PC-9 (cell line): Measurements from ENCODE around the gene PAPOLG. TPM values are rescaled to one million over a fixed set of nuclear protein-coding genes. Genes with fewer than 3 reads are reported as not detected.

ENCODE experiments used
- BruUV-seq: library from RNA; stranded (reverse); fragments of 400-500 nt; replicated peaks from 2 replicates; lab custom pipeline; 2021; lab: Mats Ljungman, UMichigan
- CTCF ChIA-PET: fragments of 300-600 bp; sonication (Branson Sonifier 250); formaldehyde crosslinking; loops from one replicate; lab custom pipeline; 2022; ENCODE audit warnings: antibody characterized with exemption; lab: Charles Lee
- POLR2A ChIA-PET: fragments of 300-600 bp; sonication (Branson Sonifier 250); formaldehyde crosslinking; loops from one replicate; lab custom pipeline; 2022; ENCODE audit warnings: antibody characterized with exemption; ENCODE audit not compliant: unreplicated experiment; lab: Charles Lee
- DNase-seq, 2 experiments: peaks; one replicate each; pipeline versions ENCODE4 v3.0.0 to v3.0.0-alpha.2; 2015 to 2022; ENCODE audit warnings: mixed read lengths in 1 of 2
- H2AFZ ChIP-seq: fragments of 200-600 bp; sonication (generic); 2 replicates; pipeline ENCODE4 v1.8.1; 2017; ENCODE audit warnings: antibody characterized with exemption
- H3F3A ChIP-seq: fragments of 200-600 bp; sonication (generic); 2 replicates; pipeline ENCODE4 v1.8.1; 2017; ENCODE audit warnings: antibody characterized with exemption, mild to moderate bottlenecking, low read depth; ENCODE audit not compliant: insufficient read depth
- H3K27ac ChIP-seq: fragments of 200-600 bp; sonication (generic); 2 replicates; pipeline ENCODE4 v1.6.1; 2016; ENCODE audit warnings: mixed run types
- H3K27me3 ChIP-seq: fragments of 200-600 bp; sonication (generic); 2 replicates; pipeline ENCODE4 v1.6.1; 2016; ENCODE audit warnings: low read depth, mixed run types; ENCODE audit not compliant: insufficient read depth
- H3K36me3 ChIP-seq: fragments of 200-600 bp; sonication (generic); 2 replicates; pipeline ENCODE4 v1.6.1; 2016; ENCODE audit warnings: low read depth, mixed run types
- H3K4me1 ChIP-seq: fragments of 200-600 bp; sonication (generic); replicated peaks from 2 replicates; pipeline ENCODE4 v1.6.1; 2016; ENCODE audit warnings: mixed run types; ENCODE audit not compliant: insufficient read depth
- H3K4me2 ChIP-seq: fragments of 200-600 bp; sonication (generic); 2 replicates; pipeline ENCODE4 v1.6.1; 2017; ENCODE audit warnings: mixed run types
- H3K4me3 ChIP-seq: fragments of 200-600 bp; sonication (generic); 2 replicates; pipeline ENCODE4 v1.6.1; 2016; ENCODE audit warnings: mixed run types
- H3K79me2 ChIP-seq: fragments of 200-600 bp; sonication (generic); 2 replicates; pipeline ENCODE4 v1.6.1; 2017; ENCODE audit warnings: low read depth, mixed run types
- H3K9me2 ChIP-seq: fragments of 200-600 bp; sonication (generic); 2 replicates; pipeline ENCODE4 v1.8.1; 2017; ENCODE audit warnings: mild to moderate bottlenecking; ENCODE audit not compliant: insufficient read depth
- H3K9me3 ChIP-seq: fragments of 200-600 bp; sonication (generic); 2 replicates; pipeline ENCODE4 v1.8.1; 2016; ENCODE audit warnings: low read depth; ENCODE audit not compliant: insufficient read depth
- H4K20me1 ChIP-seq: fragments of 200-600 bp; sonication (generic); 2 replicates; pipeline ENCODE4 v1.8.1; 2017; ENCODE audit not compliant: insufficient read depth
- CTCF ChIP-seq: fragments of 200-600 bp; sonication (generic); conservative IDR thresholded peaks from 2 replicates; pipeline ENCODE4 v1.6.1; 2017; ENCODE audit warnings: mixed run types, antibody characterized with exemption, mild to moderate bottlenecking, moderate library complexity
- EZH2 ChIP-seq: fragments of 200-600 bp; sonication (generic); IDR thresholded peaks from 2 replicates; pipeline ENCODE4 v1.8.0; 2017; ENCODE audit warnings: antibody characterized with exemption, low read depth
- intact Hi-C: fragments of 100-400 bp; cut with micrococcal nuclease; formaldehyde crosslinking; loops from one replicate; pipeline ENCODE4 v1.10.0; 2022; ENCODE audit not compliant: unreplicated experiment
- total RNA-seq: library from RNA; stranded (reverse); gene quantifications from 2 replicates; pipeline ENCODE4 v1.2.3, GENCODE V29; 2021

PAPOLG gene
- total RNA-seq, 1 experiment from 2014 or later = 13.7 TPM

GRCh38 chr2:60771508-60771907 is 15.4 kb downstream of the PAPOLG start:
- TF ChIP-seq EZH2 (no peak), CTCF (no peak)
- intact Hi-C loops = no loop called here
- Histone ChIP-seq H3K9me3 (no peaks in the 10 kb centered on the region), H3K4me2 (no peak overlapping the region), H3K79me2 (no peaks in the 10 kb centered on the region), H3K27ac (no peak overlapping the region), H3K36me3 (peaks cover 20% of the 10 kb centered on the region), H3F3A (no peaks in the 10 kb centered on the region), H3K27me3 (no peaks in the 10 kb centered on the region), H2AFZ (no peak overlapping the region), H3K4me1 (no peaks in the 10 kb centered on the region), H3K4me3 (no peak overlapping the region), H4K20me1 (peaks cover 3% of the 10 kb centered on the region; the same call in 1 of the 2 replicates), H3K9me2 (no peaks in the 10 kb centered on the region)
- BruUV-seq = no TSS peak
- CTCF ChIA-PET = no interaction called here
- DNase-seq = no peak
- POLR2A ChIA-PET = interaction anchor here (0.7 kb wide), 1 partner anchor 247 kb away, joined by 3 read pairs; the partner anchor contains the start of gene PUS10

- Histone ChIP-seq H3K9me2 (no peaks in the 10 kb centered on the region), H3K4me1 (no peaks in the 10 kb centered on the region), H3K4me2 (no peak overlapping the region), H3K4me3 (no peak overlapping the region), H3F3A (no peaks in the 10 kb centered on the region), H3K36me3 (peaks cover 27% of the 10 kb centered on the region), H3K27me3 (no peaks in the 10 kb centered on the region), H3K9me3 (no peaks in the 10 kb centered on the region), H4K20me1 (no peaks in the 10 kb centered on the region), H2AFZ (no peak overlapping the region), H3K27ac (no peak overlapping the region), H3K79me2 (no peaks in the 10 kb centered on the region)
- TF ChIP-seq CTCF (no peak), EZH2 (no peak)
- intact Hi-C loops = no loop called here
- ChIA-PET POLR2A (no interaction called here), CTCF (no interaction called here)
- no TSS peak for BruUV-seq
- no peak for DNase-seq
Measured at GRCh38 chr2:60775048-60775639, 19.1 kb downstream of the PAPOLG start.

- CTCF ChIA-PET = no interaction called here
- no peak for DNase-seq
- Histone ChIP-seq H3K9me2 (no peaks in the 10 kb centered on the region), H3K4me3 (no peak overlapping the region), H3K79me2 (no peaks in the 10 kb centered on the region), H3K27ac (no peak overlapping the region), H3K36me3 (peaks cover 19% of the 10 kb centered on the region), H2AFZ (no peak overlapping the region), H4K20me1 (no peaks in the 10 kb centered on the region), H3K4me2 (no peak overlapping the region), H3F3A (peaks cover 3% of the 10 kb centered on the region; the same call in 1 of the 2 replicates), H3K4me1 (no peaks in the 10 kb centered on the region), H3K9me3 (no peaks in the 10 kb centered on the region), H3K27me3 (no peaks in the 10 kb centered on the region)
- BruUV-seq = no TSS peak
- POLR2A ChIA-PET = interaction anchor here (0.6 kb wide), 1 partner anchor 386 kb away, joined by 4 read pairs; no protein-coding TSS in a partner anchor
- TF ChIP-seq EZH2 (no peak), CTCF (no peak)
- intact Hi-C loops = no loop called here
Measured at GRCh38 chr2:60778352-60778751, 22.3 kb downstream of the PAPOLG start.
